Neural cell (in vitro differentiated cells): ENCODE results near the gene NCBP1. TPM values are rescaled to one million over a fixed set of nuclear protein-coding genes. Genes with fewer than 3 reads are reported as not detected.

Source experiments
- H2AFZ ChIP-seq: fragments of 200-600, 300-800 bp; sonication (generic), shearing (Covaris generic); 2 replicates; pipeline ENCODE4 v1.6.0; 2014; ENCODE audit warnings: low read depth, mild to moderate bottlenecking, antibody characterized with exemption, low read length, moderate library complexity
- H3F3A ChIP-seq: fragments of 200-600 bp; shearing (Covaris generic); 2 replicates; pipeline ENCODE4 v1.6.1; 2016; ENCODE audit warnings: mild to moderate bottlenecking, moderate library complexity, mixed read lengths, antibody characterized with exemption, low read length; ENCODE audit not compliant: insufficient read depth, poor library complexity, severe bottlenecking
- H3K27ac ChIP-seq: fragments of 200-600, 300-800 bp; sonication (generic), shearing (Covaris generic); 2 replicates; pipeline ENCODE4 v1.5.1; 2014; ENCODE audit warnings: mild to moderate bottlenecking, low read length, moderate library complexity
- H3K27me3 ChIP-seq: fragments of 300-800, 200-600 bp; sonication (generic), shearing (Covaris generic); 2 replicates; pipeline ENCODE4 v1.6.0; 2014; ENCODE audit warnings: mild to moderate bottlenecking, low read depth, low read length, moderate library complexity; ENCODE audit not compliant: insufficient read depth
- H3K36me3 ChIP-seq: fragments of 300-800, 200-600 bp; sonication (generic), shearing (Covaris generic); 2 replicates; pipeline ENCODE4 v1.5.1; 2014; ENCODE audit warnings: mild to moderate bottlenecking, antibody characterized with exemption, low read length, moderate library complexity; ENCODE audit not compliant: insufficient read depth
- H3K4me2 ChIP-seq: fragments of 300-800, 200-600 bp; sonication (generic), shearing (Covaris generic); 2 replicates; pipeline ENCODE4 v1.6.0; 2014; ENCODE audit warnings: mild to moderate bottlenecking, low read length
- H3K4me3 ChIP-seq: fragments of 300-800, 200-600 bp; sonication (generic), shearing (Covaris generic); 2 replicates; pipeline ENCODE4 v1.5.1; 2014; ENCODE audit warnings: mild to moderate bottlenecking, low read length, moderate library complexity
- H3K79me2 ChIP-seq: fragments of 200-600 bp; shearing (Covaris generic); replicated peaks from 2 replicates; pipeline ENCODE4 v1.6.0; 2014; ENCODE audit warnings: mild to moderate bottlenecking, low read length, moderate library complexity; ENCODE audit not compliant: insufficient read depth
- H3K9ac ChIP-seq: fragments of 300-800, 200-600 bp; sonication (generic), shearing (Covaris generic); 2 replicates; pipeline ENCODE4 v1.6.1; 2016; ENCODE audit warnings: mild to moderate bottlenecking, low read length, mixed read lengths
- H3K9me2 ChIP-seq: fragments of 200-600 bp; shearing (Covaris generic); 2 replicates; pipeline ENCODE4 v1.6.1; 2016; ENCODE audit warnings: mild to moderate bottlenecking, low read length, mixed read lengths; ENCODE audit not compliant: insufficient read depth
- H3K9me3 ChIP-seq: fragments of 200-600, 300-800 bp; sonication (generic), shearing (Covaris generic); 2 replicates; pipeline ENCODE4 v1.6.1; 2016; ENCODE audit warnings: mild to moderate bottlenecking, mixed run types, low read length, moderate library complexity, mixed read lengths
- H4K20me1 ChIP-seq: fragments of 200-600 bp; shearing (Covaris generic); 2 replicates; pipeline ENCODE4 v1.6.1; 2016; ENCODE audit warnings: mild to moderate bottlenecking, mixed run types; ENCODE audit not compliant: insufficient read depth
- CTCF ChIP-seq: fragments of 450-650 bp; IDR thresholded peaks from 2 replicates; pipeline ENCODE4 v1.5.1; 2014; ENCODE audit warnings: antibody characterized with exemption, mild to moderate bottlenecking, moderate library complexity; ENCODE audit not compliant: poor library complexity, severe bottlenecking
- EP300 ChIP-seq: fragments of 450-650 bp; conservative IDR thresholded peaks from 2 replicates; pipeline ENCODE4 v1.6.1; 2014; ENCODE audit warnings: antibody characterized with exemption, mild to moderate bottlenecking, moderate library complexity; ENCODE audit not compliant: poor library complexity, severe bottlenecking
- EZH2 ChIP-seq: fragments of 200-600, 300-800 bp; shearing (Covaris generic), sonication (generic); IDR thresholded peaks from 2 replicates; pipeline ENCODE4 v1.6.1; 2014; ENCODE audit warnings: antibody characterized with exemption, low read length, borderline replicate concordance, mild to moderate bottlenecking; ENCODE audit not compliant: insufficient read depth, poor library complexity, severe bottlenecking
- MXI1 ChIP-seq: fragments of 450-650 bp; conservative IDR thresholded peaks from 2 replicates; pipeline ENCODE4 v1.6.1; 2014; ENCODE audit warnings: antibody characterized with exemption, mild to moderate bottlenecking; ENCODE audit not compliant: poor library complexity, severe bottlenecking
- POLR2AphosphoS5 ChIP-seq: IDR thresholded peaks from 2 replicates; pipeline ENCODE4 v1.6.1; 2012
- RAD21 ChIP-seq: fragments of 450-650 bp; conservative IDR thresholded peaks from 2 replicates; pipeline ENCODE4 v1.6.1; 2014; ENCODE audit warnings: antibody characterized with exemption, mild to moderate bottlenecking, moderate library complexity
- REST ChIP-seq: IDR thresholded peaks from 2 replicates; pipeline ENCODE4 v1.6.1; 2012; ENCODE audit warnings: borderline replicate concordance
- SMC3 ChIP-seq: fragments of 450-650 bp; conservative IDR thresholded peaks from 2 replicates; pipeline ENCODE4 v1.6.1; 2014; ENCODE audit warnings: antibody characterized with exemption, mild to moderate bottlenecking, moderate library complexity; ENCODE audit not compliant: poor library complexity
- TAF1 ChIP-seq: IDR thresholded peaks from 2 replicates; pipeline ENCODE4 v1.6.1; 2012; ENCODE audit warnings: low read depth
- polyA plus RNA-seq: library from polyadenylated mRNA; depleted of rRNA; stranded (reverse); fragments of >200 nt; gene quantifications from 2 replicates; pipeline ENCODE4 v1.2.3, GENCODE V29; 2014

Gene NCBP1
- polyA plus RNA-seq, 1 donor from 2014 or later = 30.6 TPM

- no peaks in the 10 kb centered on the region for H3K27me3 ChIP-seq
- peak overlapping the region; percentile 88 for H3K27ac ChIP-seq
- no peak for TF ChIP-seq TAF1
- no peak for TF ChIP-seq CTCF
- TF ChIP-seq MXI1 = no peak
- no peak for TF ChIP-seq SMC3
- TF ChIP-seq POLR2AphosphoS5 = no peak
- TF ChIP-seq RAD21 = no peak
- TF ChIP-seq EZH2 = no peak
- TF ChIP-seq REST = no peak
- no peak for TF ChIP-seq EP300
- no peaks in the 10 kb centered on the region for H3K9me2 ChIP-seq
- H2AFZ ChIP-seq = peak overlapping the region; percentile 85
- H3K4me2 ChIP-seq = peak overlapping the region; percentile 76
- H3K36me3 ChIP-seq = no peaks in the 10 kb centered on the region
- peak overlapping the region; percentile 80 for H3K4me3 ChIP-seq
- no peaks in the 10 kb centered on the region for H4K20me1 ChIP-seq
- peaks cover 26% of the 10 kb centered on the region for H3K79me2 ChIP-seq
- no peaks in the 10 kb centered on the region for H3F3A ChIP-seq
- H3K9ac ChIP-seq = peak overlapping the region; percentile 87
- H3K9me3 ChIP-seq = no peaks in the 10 kb centered on the region
Measured at GRCh38 chr9:97695995-97696802, 62.6 kb downstream of the NCBP1 start.

GRCh38 chr9:97696803-97697601 is 63.4 kb downstream of the NCBP1 start, which contains the start of gene XPA:
XPA (minus strand) TSS chr9:97697340; CDS start chr9:97697292, 48 bp downstream.
- Histone ChIP-seq H3K9me3 (no peaks in the 10 kb centered on the region), H3K4me3 (peak within 1 kb of the TSS; percentile 80), H3K79me2 (peaks cover 26% of the 10 kb centered on the region), H2AFZ (peak within 1 kb of the TSS; percentile 85), H3K9me2 (no peaks in the 10 kb centered on the region), H3K4me2 (peak within 1 kb of the TSS; percentile 76), H4K20me1 (no peaks in the 10 kb centered on the region), H3K36me3 (no peaks in the 10 kb centered on the region), H3K9ac (peak within 1 kb of the TSS; percentile 87), H3K27ac (peak within 1 kb of the TSS; percentile 88), H3K27me3 (no peaks in the 10 kb centered on the region), H3F3A (no peaks in the 10 kb centered on the region)
- TF ChIP-seq POLR2AphosphoS5 (peak; percentile 95), RAD21 (no peak), TAF1 (peak; percentile 75), EP300 (no peak), CTCF (no peak), REST (peak; percentile 82), EZH2 (no peak), SMC3 (no peak), MXI1 (peak; percentile 76)
